OCI-LY7 (cell line): ENCODE data around the gene ISCU. TPM values are rescaled to one million over a fixed set of nuclear protein-coding genes. Genes with fewer than 3 reads are reported as not detected.

Source experiments
- BruUV-seq: library from RNA; stranded (reverse); fragments of 400-500 nt; replicated peaks from 2 replicates; lab custom pipeline; 2021; lab: Mats Ljungman, UMichigan
- CTCF ChIA-PET: fragments of 300-600 bp; sonication (Branson Sonifier 250); formaldehyde crosslinking; loops from one replicate; lab custom pipeline; 2022; ENCODE audit warnings: antibody characterized with exemption; ENCODE audit not compliant: unreplicated experiment; lab: Charles Lee
- POLR2A ChIA-PET: fragments of 300-600 bp; sonication (Branson Sonifier 250); formaldehyde crosslinking; loops from one replicate; lab custom pipeline; 2022; ENCODE audit warnings: antibody characterized with exemption; lab: Charles Lee
- DNase-seq: peaks from one replicate; pipeline ENCODE4 v3.0.0-alpha.2; 2015; ENCODE audit warnings: low spot score
- H2AFZ ChIP-seq: fragments of 200-600 bp; sonication (generic), shearing (Covaris generic); 2 replicates; pipeline ENCODE4 v1.6.1; 2014; ENCODE audit warnings: mild to moderate bottlenecking, antibody characterized with exemption, low read length, moderate library complexity
- H3K27ac ChIP-seq: fragments of 200-600 bp; sonication (generic); 2 replicates; pipeline ENCODE4 v1.5.1; 2014; ENCODE audit warnings: mixed run types, low read depth, mild to moderate bottlenecking, moderate library complexity, low read length, inconsistent platforms; ENCODE audit not compliant: poor library complexity, severe bottlenecking
- H3K36me3 ChIP-seq: fragments of 200-600 bp; sonication (generic); 2 replicates; pipeline ENCODE4 v1.6.1; 2014; ENCODE audit warnings: mild to moderate bottlenecking, antibody characterized with exemption, low read length, moderate library complexity, mixed read lengths; ENCODE audit not compliant: insufficient read depth
- H3K4me1 ChIP-seq: fragments of 200-600 bp; sonication (generic); 2 replicates; pipeline ENCODE4 v1.5.1; 2014; ENCODE audit warnings: mild to moderate bottlenecking, low read length; ENCODE audit not compliant: insufficient read depth, poor library complexity, severe bottlenecking
- H3K4me2 ChIP-seq: fragments of 200-600 bp; sonication (generic); 2 replicates; pipeline ENCODE4 v1.6.1; 2014; ENCODE audit warnings: mild to moderate bottlenecking, low read length
- H3K4me3 ChIP-seq: fragments of 200-600 bp; sonication (generic); 2 replicates; pipeline ENCODE4 v1.5.1; 2014; ENCODE audit warnings: mild to moderate bottlenecking, low read depth, low read length; ENCODE audit not compliant: poor library complexity, severe bottlenecking
- H3K79me2 ChIP-seq: fragments of 200-600 bp; sonication (generic); 2 replicates; pipeline ENCODE4 v1.6.1; 2016; ENCODE audit warnings: low read depth, mild to moderate bottlenecking, low read length, moderate library complexity, mixed read lengths; ENCODE audit not compliant: insufficient read depth
- H3K9me2 ChIP-seq: fragments of 200-600 bp; sonication (generic); 2 replicates; pipeline ENCODE4 v1.6.1; 2016; ENCODE audit warnings: mild to moderate bottlenecking, low read length, mixed read lengths; ENCODE audit not compliant: insufficient read depth
- H3K9me3 ChIP-seq: fragments of 200-600 bp; sonication (generic); 2 replicates; pipeline ENCODE4 v1.6.1; 2014; ENCODE audit warnings: mild to moderate bottlenecking, mixed run types, low read length, mixed read lengths
- H4K20me1 ChIP-seq: fragments of 200-600 bp; sonication (generic); 2 replicates; pipeline ENCODE4 v1.6.1; 2014; ENCODE audit warnings: mild to moderate bottlenecking, antibody characterized with exemption, low read length, moderate library complexity, mixed read lengths; ENCODE audit not compliant: insufficient read depth
- EZH2phosphoT487 ChIP-seq: fragments of 200-600 bp; sonication (generic); IDR thresholded peaks from 2 replicates; pipeline ENCODE4 v1.6.1; 2018; ENCODE audit warnings: low read depth, borderline replicate concordance, mild to moderate bottlenecking, mixed run types, antibody characterized with exemption, low read length, moderate library complexity, mixed read lengths
- intact Hi-C: fragments of 100-400 bp; cut with micrococcal nuclease; formaldehyde crosslinking; loops from one replicate; pipeline ENCODE4 v1.10.0; 2022; ENCODE audit not compliant: unreplicated experiment
- total RNA-seq, 2 experiments: library from RNA; depleted of rRNA in 1 of 2; stranded (reverse); fragments of >200 nt in 1 of 2; shearing (Covaris generic) in 1 of 2; gene quantifications; 2 replicates each; pipeline ENCODE4 v1.2.3, GENCODE V29; 2014 to 2022
- TF ChIP-seq, protein P1 (sequence below): fragments of 200-600 bp; sonication (generic); conservative IDR thresholded peaks from 2 replicates; pipeline ENCODE4 v1.5.1; 2014; ENCODE audit warnings: mild to moderate bottlenecking, antibody characterized with exemption, low read length, moderate library complexity, mixed read lengths

The ISCU gene
- total RNA-seq, 2 experiments from 2014 or later = 123 to 146 TPM

DNA sequence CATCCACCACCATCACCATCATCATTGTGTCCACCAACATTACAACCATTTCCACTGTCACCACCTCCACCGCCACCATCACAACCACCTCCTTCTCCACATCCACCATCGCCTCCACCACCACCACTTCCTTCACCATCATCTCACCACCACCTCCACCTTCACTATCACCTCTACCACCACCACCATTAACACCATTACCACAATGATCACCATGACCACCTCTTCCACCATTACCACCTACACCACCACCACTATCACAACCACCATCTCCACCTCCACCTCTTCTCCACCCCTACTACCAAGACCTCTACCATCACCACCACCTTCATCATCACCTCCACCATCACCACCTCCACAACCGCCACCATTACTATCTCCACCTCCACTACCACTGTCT, 16.4 kb downstream of the ISCU start:
- Histone ChIP-seq H3K9me2 (no peaks in the 10 kb centered on the region), H3K4me2 (no peak overlapping the region), H3K79me2 (no peaks in the 10 kb centered on the region), H3K27ac (no peak overlapping the region), H2AFZ (no peak overlapping the region), H3K36me3 (no peaks in the 10 kb centered on the region), H3K9me3 (no peaks in the 10 kb centered on the region), H3K4me1 (peaks cover 16% of the 10 kb centered on the region), H3K4me3 (no peak overlapping the region), H4K20me1 (no peaks in the 10 kb centered on the region)
- TF ChIP-seq, protein P1, sequence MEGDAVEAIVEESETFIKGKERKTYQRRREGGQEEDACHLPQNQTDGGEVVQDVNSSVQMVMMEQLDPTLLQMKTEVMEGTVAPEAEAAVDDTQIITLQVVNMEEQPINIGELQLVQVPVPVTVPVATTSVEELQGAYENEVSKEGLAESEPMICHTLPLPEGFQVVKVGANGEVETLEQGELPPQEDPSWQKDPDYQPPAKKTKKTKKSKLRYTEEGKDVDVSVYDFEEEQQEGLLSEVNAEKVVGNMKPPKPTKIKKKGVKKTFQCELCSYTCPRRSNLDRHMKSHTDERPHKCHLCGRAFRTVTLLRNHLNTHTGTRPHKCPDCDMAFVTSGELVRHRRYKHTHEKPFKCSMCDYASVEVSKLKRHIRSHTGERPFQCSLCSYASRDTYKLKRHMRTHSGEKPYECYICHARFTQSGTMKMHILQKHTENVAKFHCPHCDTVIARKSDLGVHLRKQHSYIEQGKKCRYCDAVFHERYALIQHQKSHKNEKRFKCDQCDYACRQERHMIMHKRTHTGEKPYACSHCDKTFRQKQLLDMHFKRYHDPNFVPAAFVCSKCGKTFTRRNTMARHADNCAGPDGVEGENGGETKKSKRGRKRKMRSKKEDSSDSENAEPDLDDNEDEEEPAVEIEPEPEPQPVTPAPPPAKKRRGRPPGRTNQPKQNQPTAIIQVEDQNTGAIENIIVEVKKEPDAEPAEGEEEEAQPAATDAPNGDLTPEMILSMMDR = no peak
- TF ChIP-seq EZH2phosphoT487 = no peak
- no TSS peak for BruUV-seq
- intact Hi-C loops = no loop called here
- ChIA-PET POLR2A (interaction anchor here (0.9 kb wide), 1 partner anchor 54 kb away, joined by 3 read pairs; the partner anchor contains the start of gene SELPLG), CTCF (interaction anchor here (1.1 kb wide), 1 partner anchor 10 kb away, joined by 3 read pairs; no protein-coding TSS in a partner anchor)
- DNase-seq = no peak

DNA sequence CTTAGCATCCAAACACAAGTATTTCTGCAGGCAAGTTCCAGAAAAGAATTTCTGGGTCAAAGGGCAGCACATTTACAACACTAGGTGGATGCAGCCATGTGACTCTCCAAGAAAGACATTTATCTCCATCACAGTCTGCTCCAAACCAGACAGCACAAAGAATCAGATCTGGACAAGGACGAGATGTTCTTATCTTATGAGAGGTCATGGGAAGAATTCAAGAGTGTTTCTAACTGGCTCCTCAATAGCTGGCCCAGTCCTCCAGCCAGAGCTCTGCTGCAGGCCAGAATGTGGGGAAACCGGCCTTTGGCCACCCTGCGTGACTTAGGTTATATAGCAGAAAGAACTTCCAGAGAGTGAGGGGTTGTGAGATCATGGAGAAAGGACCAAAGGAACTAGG, 18.1 kb downstream of the ISCU start:
- Histone ChIP-seq H2AFZ (no peak overlapping the region), H3K27ac (no peak overlapping the region), H3K79me2 (no peaks in the 10 kb centered on the region), H3K9me3 (no peaks in the 10 kb centered on the region), H3K4me2 (no peak overlapping the region), H3K4me3 (no peak overlapping the region), H3K4me1 (peaks cover 12% of the 10 kb centered on the region), H3K36me3 (no peaks in the 10 kb centered on the region), H4K20me1 (no peaks in the 10 kb centered on the region), H3K9me2 (no peaks in the 10 kb centered on the region)
- ChIA-PET CTCF (no interaction called here), POLR2A (no interaction called here)
- DNase-seq = no peak
- TF ChIP-seq, protein P1 = no peak
- no peak for TF ChIP-seq EZH2phosphoT487
- no TSS peak for BruUV-seq
- intact Hi-C loops = no loop called here

DNA sequence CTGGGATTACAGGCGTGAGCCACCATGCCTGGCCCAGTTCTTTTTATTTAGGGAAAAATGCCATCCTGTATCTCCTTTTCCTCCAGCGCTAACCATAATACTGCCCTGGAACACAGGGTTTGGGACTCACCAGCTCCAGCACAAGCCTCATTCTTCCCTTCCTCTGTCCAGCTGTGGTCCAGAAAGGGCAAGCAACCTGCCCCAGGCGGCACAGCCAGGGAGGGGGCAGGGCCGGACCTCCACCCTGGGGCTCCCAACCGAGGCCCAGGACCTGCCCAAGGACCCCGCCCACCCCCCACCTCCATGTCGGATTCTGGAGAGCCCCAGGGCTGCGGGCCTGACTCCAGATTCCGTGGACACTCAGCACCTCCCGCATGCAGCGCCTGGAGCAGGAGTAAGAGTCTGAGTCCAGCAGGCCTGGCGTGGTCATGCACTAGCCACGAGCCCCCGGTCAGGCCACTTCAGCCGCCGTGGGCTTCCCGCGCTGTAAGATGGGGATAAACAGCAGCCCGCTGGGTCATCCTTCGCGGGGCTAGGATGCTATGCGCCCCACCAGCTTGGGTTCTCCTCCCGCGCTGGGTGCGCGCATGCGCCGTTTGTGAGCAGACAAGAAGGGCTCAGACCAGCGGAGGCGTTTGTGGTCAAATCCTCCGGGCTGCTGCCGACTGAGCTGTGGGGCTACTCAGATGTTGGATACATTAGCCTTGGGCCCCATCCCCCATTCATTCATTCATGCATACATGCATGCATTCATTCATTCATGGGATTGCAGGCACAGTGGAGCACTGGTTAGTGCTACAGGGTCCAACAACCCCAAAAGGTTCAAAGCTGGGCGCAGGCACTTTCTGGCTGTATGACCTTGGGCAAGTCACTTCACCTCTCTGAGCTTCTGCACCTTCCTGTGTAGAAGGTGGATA, 19.2 kb downstream of the ISCU start:
- POLR2A ChIA-PET = interaction anchor here (0.6 to 1.1 kb wide), 2 partner anchors 51 to 825 kb away, joined by 3 read pairs; no protein-coding TSS in a partner anchor
- H3K4me3 ChIP-seq = no peak overlapping the region
- no peak for DNase-seq

More for the DNA sequence above, 19.2 kb downstream of the ISCU start:
- Histone ChIP-seq H2AFZ (no peak overlapping the region), H3K4me1 (peaks cover 12% of the 10 kb centered on the region), H3K36me3 (no peaks in the 10 kb centered on the region), H3K9me2 (no peaks in the 10 kb centered on the region), H3K79me2 (no peaks in the 10 kb centered on the region), H3K27ac (no peak overlapping the region), H4K20me1 (no peaks in the 10 kb centered on the region), H3K9me3 (no peaks in the 10 kb centered on the region), H3K4me2 (no peak overlapping the region)
- CTCF ChIA-PET = no interaction called here
- intact Hi-C loops = no loop called here
- TF ChIP-seq, protein P1 = no peak
- TF ChIP-seq EZH2phosphoT487 = no peak
- no TSS peak for BruUV-seq
